Measurements from ENCODE around the gene TSNAXIP1.
"Not testable (repeated sequence)": the region's sequence is repeated elsewhere in the genome, so short reads cannot be mapped to it uniquely, and the experiment has no call there.

TSNAXIP1 gene

GRCh38 chr16:67837190-67837589, 30.5 kb downstream of the TSNAXIP1 start:
- DNase-seq (ENCODE audit: low spot score): not testable (repeated sequence)

GRCh38 chr16:67837811-67838210, 31.1 kb downstream of the TSNAXIP1 start:
- no peak for DNase-seq (ENCODE audit: low spot score)

- no peak for DNase-seq (ENCODE audit: low spot score)
Measured at GRCh38 chr16:67841198-67841815, 34.6 kb downstream of the TSNAXIP1 start.

- DNase-seq (ENCODE audit: low spot score): peak; percentile 92
Measured at GRCh38 chr16:67841816-67842508, 35.3 kb downstream of the TSNAXIP1 start, which contains the start of gene THAP11. Gene THAP11 (plus strand): TSS chr16:67842320. CDS start chr16:67842555, 235 bp downstream.

- DNase-seq (ENCODE audit: low spot score): peak; percentile 55
Measured at GRCh38 chr16:67842509-67843342, 36.0 kb downstream of the TSNAXIP1 start.

- no peak for DNase-seq (ENCODE audit: low spot score)
Measured at GRCh38 chr16:67843343-67843765, 36.7 kb downstream of the TSNAXIP1 start.

- DNase-seq (ENCODE audit: low spot score): no peak
Measured at GRCh38 chr16:67844497-67844896, 37.8 kb downstream of the TSNAXIP1 start.

GRCh38 chr16:67845291-67846062, 38.8 kb downstream of the TSNAXIP1 start:
- DNase-seq (ENCODE audit: low spot score): no peak

GRCh38 chr16:67846063-67846319, 39.3 kb downstream of the TSNAXIP1 start:
- DNase-seq (ENCODE audit: low spot score): no peak

- DNase-seq (ENCODE audit: low spot score): peak; percentile 91
Measured at GRCh38 chr16:67846320-67847063, 39.8 kb downstream of the TSNAXIP1 start, which contains the start of gene NUTF2. Gene NUTF2 (plus strand): TSS chr16:67846933. CDS start chr16:67865131, 18,198 bp downstream.

- DNase-seq (ENCODE audit: low spot score): peak; percentile 56
Measured at GRCh38 chr16:67847064-67847861, 40.6 kb downstream of the TSNAXIP1 start, which contains the start of gene CENPT. Gene CENPT (minus strand): TSS chr16:67847693. CDS start chr16:67833859, 13,834 bp downstream.

- DNase-seq (ENCODE audit: low spot score): no peak
Measured at GRCh38 chr16:67848118-67848517, 41.4 kb downstream of the TSNAXIP1 start.

GRCh38 chr16:67853670-67854069, 47.0 kb downstream of the TSNAXIP1 start:
- no peak for DNase-seq (ENCODE audit: low spot score)

- DNase-seq (ENCODE audit: low spot score): no peak
Measured at GRCh38 chr16:67855789-67856188, 49.1 kb downstream of the TSNAXIP1 start.

GRCh38 chr16:67856927-67857546, 50.3 kb downstream of the TSNAXIP1 start:
- no peak for DNase-seq (ENCODE audit: low spot score)

- DNase-seq (ENCODE audit: low spot score): peak; percentile 82
Measured at GRCh38 chr16:67857547-67858233, 51.0 kb downstream of the TSNAXIP1 start.

GRCh38 chr16:67858500-67858899, 51.8 kb downstream of the TSNAXIP1 start:
- DNase-seq (ENCODE audit: low spot score): no peak

- DNase-seq (ENCODE audit: low spot score): no peak
Measured at GRCh38 chr16:67860589-67861398, 54.1 kb downstream of the TSNAXIP1 start.

Measured in SW480 (cell line).